ENCODE data around the gene DDRGK1. TPM values are rescaled to one million over a fixed set of nuclear protein-coding genes. Genes with fewer than 3 reads are reported as not detected.

Gene DDRGK1
- total RNA-seq, 1 experiment from 2014 or later = 97.7 TPM

DNA sequence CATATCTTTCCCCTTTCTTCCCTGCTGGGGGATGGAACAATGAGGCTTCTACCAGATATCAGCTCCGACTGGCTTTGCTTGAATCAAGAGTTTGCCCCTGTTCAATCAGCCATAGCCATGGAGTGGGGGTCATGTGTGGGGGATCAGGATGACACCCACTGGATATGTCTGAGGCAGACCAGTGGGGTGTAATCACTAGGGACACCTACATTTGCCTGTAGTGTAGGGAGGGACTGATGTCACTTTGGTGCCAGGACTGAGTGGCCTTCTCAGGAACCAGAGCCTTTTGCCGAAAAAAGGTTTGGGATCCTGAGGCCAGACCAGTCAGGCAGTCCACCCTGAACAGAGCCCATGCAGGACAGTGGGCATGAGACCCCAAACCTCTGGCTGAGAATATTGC is 5.9 kb upstream of the DDRGK1 start:
- ATAC-seq = no peak

DNA sequence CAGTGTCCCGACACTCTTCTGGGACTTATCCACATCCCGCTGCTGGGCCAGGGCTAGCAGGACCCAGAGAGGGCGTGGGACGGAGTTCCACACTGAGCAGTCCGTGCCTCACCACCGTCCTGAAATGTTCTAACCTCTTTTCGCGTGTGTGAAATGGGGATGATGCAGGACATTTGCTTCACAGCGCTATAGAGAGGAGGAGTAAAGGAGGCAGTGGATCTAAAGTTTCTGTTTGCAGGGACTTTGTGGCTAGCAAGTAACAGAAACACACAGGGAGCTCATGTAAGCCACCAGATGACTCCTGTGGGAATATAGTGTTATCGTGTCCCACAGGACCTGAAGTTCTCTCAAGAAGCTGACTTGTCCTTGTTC is 5.5 kb upstream of the DDRGK1 start:
- H3K9me3 ChIP-seq (ENCODE audit: low read length) = no peaks in the 10 kb centered on the region
- H2AFZ ChIP-seq (ENCODE audit: low read length) = peak overlapping the region; percentile 92
- peaks cover 10% of the 10 kb centered on the region; the same call in 1 of the 2 replicates for H3K36me3 ChIP-seq (ENCODE audit: low read depth, low read length)
- H3K4me2 ChIP-seq (ENCODE audit: low read length) = peak overlapping the region; percentile 83
- no peaks in the 10 kb centered on the region for H3F3A ChIP-seq (ENCODE audit: low read length, unreplicated experiment)
- TF ChIP-seq, protein P1, sequence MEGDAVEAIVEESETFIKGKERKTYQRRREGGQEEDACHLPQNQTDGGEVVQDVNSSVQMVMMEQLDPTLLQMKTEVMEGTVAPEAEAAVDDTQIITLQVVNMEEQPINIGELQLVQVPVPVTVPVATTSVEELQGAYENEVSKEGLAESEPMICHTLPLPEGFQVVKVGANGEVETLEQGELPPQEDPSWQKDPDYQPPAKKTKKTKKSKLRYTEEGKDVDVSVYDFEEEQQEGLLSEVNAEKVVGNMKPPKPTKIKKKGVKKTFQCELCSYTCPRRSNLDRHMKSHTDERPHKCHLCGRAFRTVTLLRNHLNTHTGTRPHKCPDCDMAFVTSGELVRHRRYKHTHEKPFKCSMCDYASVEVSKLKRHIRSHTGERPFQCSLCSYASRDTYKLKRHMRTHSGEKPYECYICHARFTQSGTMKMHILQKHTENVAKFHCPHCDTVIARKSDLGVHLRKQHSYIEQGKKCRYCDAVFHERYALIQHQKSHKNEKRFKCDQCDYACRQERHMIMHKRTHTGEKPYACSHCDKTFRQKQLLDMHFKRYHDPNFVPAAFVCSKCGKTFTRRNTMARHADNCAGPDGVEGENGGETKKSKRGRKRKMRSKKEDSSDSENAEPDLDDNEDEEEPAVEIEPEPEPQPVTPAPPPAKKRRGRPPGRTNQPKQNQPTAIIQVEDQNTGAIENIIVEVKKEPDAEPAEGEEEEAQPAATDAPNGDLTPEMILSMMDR (conservative IDR thresholded peaks at IDR 0.05; ENCODE audit: low read depth, low read length) = no peak
- TF ChIP-seq EZH2 (IDR thresholded peaks at IDR 0.05; ENCODE audit: low read length, unreplicated experiment) = no peak
- TF ChIP-seq EZH2phosphoT487 (IDR thresholded peaks at IDR 0.05; ENCODE audit: borderline replicate concordance, low read length) = no peak
- H3K9me2 ChIP-seq (replicated peaks; ENCODE audit: low read length) = no peaks in the 10 kb centered on the region
- H3K27ac ChIP-seq (ENCODE audit: low read length) = peak overlapping the region; percentile 55
- ChIA-PET CTCF (no interaction called here), POLR2A (ENCODE audit: unreplicated experiment) (interaction anchor here (0.5 kb wide), 1 partner anchor 37 kb away, joined by 5 read pairs; no protein-coding TSS in a partner anchor)
- DNase-seq (no peak), ATAC-seq (peak; percentile 55)
- H3K27me3 ChIP-seq (ENCODE audit: low read length) = no peaks in the 10 kb centered on the region
- BruUV-seq (replicated peaks) = no TSS peak
- intact Hi-C loops (cut with micrococcal nuclease) = no loop called here
- H3K79me2 ChIP-seq (ENCODE audit: low read length) = peaks cover 46% of the 10 kb centered on the region
- peak overlapping the region; percentile 90 for H3K9ac ChIP-seq (ENCODE audit: low read length)
- peak overlapping the region; percentile 89 for H3K4me3 ChIP-seq (ENCODE audit: low read length)
- H3K4me1 ChIP-seq (ENCODE audit: insufficient read depth, low read length) = peaks cover 14% of the 10 kb centered on the region; the same call in 1 of the 2 replicates
- no peaks in the 10 kb centered on the region for H4K20me1 ChIP-seq (ENCODE audit: low read length)

More for the DNA sequence above, 5.9 kb upstream of the DDRGK1 start:
- Histone ChIP-seq H3K79me2 (ENCODE audit: low read length) (peaks cover 46% of the 10 kb centered on the region), H3K4me2 (ENCODE audit: low read length) (peak overlapping the region; percentile 83), H3K4me3 (ENCODE audit: low read length) (peak overlapping the region; percentile 89), H3K27ac (ENCODE audit: low read length) (no peak overlapping the region), H4K20me1 (ENCODE audit: low read length) (no peaks in the 10 kb centered on the region), H3K9me2 (replicated peaks; ENCODE audit: low read length) (no peaks in the 10 kb centered on the region), H3K36me3 (ENCODE audit: low read depth, low read length) (peaks cover 14% of the 10 kb centered on the region; the same call in 1 of the 2 replicates), H3K9me3 (ENCODE audit: low read length) (no peaks in the 10 kb centered on the region), H2AFZ (ENCODE audit: low read length) (peak overlapping the region; percentile 92; the same call in 1 of the 2 replicates), H3F3A (ENCODE audit: low read length, unreplicated experiment) (no peaks in the 10 kb centered on the region), H3K27me3 (ENCODE audit: low read length) (no peaks in the 10 kb centered on the region), H3K4me1 (ENCODE audit: insufficient read depth, low read length) (peaks cover 14% of the 10 kb centered on the region; the same call in 1 of the 2 replicates), H3K9ac (ENCODE audit: low read length) (peak overlapping the region; percentile 90)
- ChIA-PET POLR2A (ENCODE audit: unreplicated experiment) (no interaction called here), CTCF (no interaction called here)
- TF ChIP-seq EZH2phosphoT487 (IDR thresholded peaks at IDR 0.05; ENCODE audit: borderline replicate concordance, low read length) (no peak), EZH2 (IDR thresholded peaks at IDR 0.05; ENCODE audit: low read length, unreplicated experiment) (no peak)
- TF ChIP-seq, protein P1 (conservative IDR thresholded peaks at IDR 0.05; ENCODE audit: low read depth, low read length) = no peak
- intact Hi-C loops (cut with micrococcal nuclease) = no loop called here
- no TSS peak for BruUV-seq (replicated peaks)
- no peak for DNase-seq

DNA sequence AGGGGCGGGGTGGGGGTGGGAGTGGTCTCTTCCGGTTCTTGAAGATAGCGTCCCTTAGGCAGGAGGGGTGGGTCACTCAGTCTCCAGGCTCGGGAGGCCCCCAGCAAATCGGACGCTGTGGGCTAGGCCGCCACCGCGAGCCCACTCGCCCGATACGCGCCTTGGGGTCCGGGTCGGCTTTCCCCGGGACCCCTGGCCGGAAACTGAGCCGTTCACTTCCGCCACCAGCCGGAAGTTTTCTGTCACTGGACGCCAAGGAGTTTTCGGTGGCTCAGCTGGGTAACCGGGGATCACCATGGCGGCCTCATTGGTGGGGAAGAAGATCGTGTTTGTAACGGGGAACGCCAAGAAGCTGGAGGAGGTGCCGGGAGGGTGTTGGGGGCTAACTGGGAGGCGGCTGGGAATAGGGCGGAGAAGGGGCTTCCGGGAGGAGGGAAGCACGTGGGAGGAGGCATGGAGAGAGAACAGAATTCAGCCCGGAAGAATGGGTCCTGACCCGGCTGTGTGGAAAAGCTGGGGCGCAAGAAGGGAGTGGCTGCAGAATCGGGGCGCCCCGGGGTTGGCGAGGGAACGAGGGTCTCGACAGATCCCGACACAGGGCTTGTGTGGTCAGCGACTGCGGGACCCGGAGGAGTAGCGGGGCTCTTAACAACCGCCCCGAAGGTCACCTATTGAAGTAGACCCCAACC is 4.9 kb upstream of the DDRGK1 start, which contains the start of gene ITPA:
Gene ITPA (plus strand): TSS at position 242 of the 689 bp plus-strand sequence. CDS start 54 bp downstream, at position 296.
- POLR2A ChIA-PET (ENCODE audit: unreplicated experiment) = interaction anchor here (0.5 kb wide), 1 partner anchor 38 kb away, joined by 5 read pairs; no protein-coding TSS in a partner anchor
- CTCF ChIA-PET = interaction anchor here (1.1 kb wide), 1 partner anchor 156 kb away, joined by 3 read pairs; no protein-coding TSS in a partner anchor
- Histone ChIP-seq H3F3A (ENCODE audit: low read length, unreplicated experiment) (no peaks in the 10 kb centered on the region), H2AFZ (ENCODE audit: low read length) (peak within 1 kb of the TSS; percentile 92), H3K4me2 (ENCODE audit: low read length) (peak within 1 kb of the TSS; percentile 83), H3K9ac (ENCODE audit: low read length) (peak within 1 kb of the TSS; percentile 90), H3K4me1 (ENCODE audit: insufficient read depth, low read length) (peaks cover 14% of the 10 kb centered on the region; the same call in 1 of the 2 replicates), H3K9me3 (ENCODE audit: low read length) (no peaks in the 10 kb centered on the region), H3K79me2 (ENCODE audit: low read length) (peaks cover 46% of the 10 kb centered on the region), H3K9me2 (replicated peaks; ENCODE audit: low read length) (no peaks in the 10 kb centered on the region), H3K4me3 (ENCODE audit: low read length) (peak within 1 kb of the TSS; percentile 89), H4K20me1 (ENCODE audit: low read length) (no peaks in the 10 kb centered on the region), H3K27me3 (ENCODE audit: low read length) (no peaks in the 10 kb centered on the region), H3K36me3 (ENCODE audit: low read depth, low read length) (peaks cover 7% of the 10 kb centered on the region; the same call in 1 of the 2 replicates), H3K27ac (ENCODE audit: low read length) (peak within 1 kb of the TSS; percentile 55)
- intact Hi-C loops (cut with micrococcal nuclease) = no loop called here
- ATAC-seq (peak; percentile 51), DNase-seq (peak; percentile 51)
- TF ChIP-seq EZH2phosphoT487 (IDR thresholded peaks at IDR 0.05; ENCODE audit: borderline replicate concordance, low read length) (no peak), EZH2 (IDR thresholded peaks at IDR 0.05; ENCODE audit: low read length, unreplicated experiment) (no peak)
- TF ChIP-seq, protein P1 (conservative IDR thresholded peaks at IDR 0.05; ENCODE audit: low read depth, low read length) = no peak
- BruUV-seq (replicated peaks) = TSS peak; percentile 79
